PC-3 (cell line): Measurements from ENCODE around the gene CRIP3.

Experiments used
- EZH2 ChIP-seq: fragments of 300-600 bp; sonication (generic); IDR thresholded peaks from one replicate; pipeline ENCODE4 v1.6.1; 2017; ENCODE audit warnings: antibody characterized with exemption, mild to moderate bottlenecking, low read length; ENCODE audit not compliant: unreplicated experiment
- EZH2phosphoT487 ChIP-seq: fragments of 300-600 bp; sonication (generic); IDR thresholded peaks from 2 replicates; pipeline ENCODE4 v1.6.1; 2018; ENCODE audit warnings: mild to moderate bottlenecking, antibody characterized with exemption, low read length, borderline replicate concordance
- TF ChIP-seq, protein P1 (sequence below): fragments of 300-600 bp; sonication (generic); conservative IDR thresholded peaks from 2 replicates; pipeline ENCODE4 v1.5.1; 2017; ENCODE audit warnings: antibody characterized with exemption, low read depth, mild to moderate bottlenecking, low read length

- TF ChIP-seq, protein P1, sequence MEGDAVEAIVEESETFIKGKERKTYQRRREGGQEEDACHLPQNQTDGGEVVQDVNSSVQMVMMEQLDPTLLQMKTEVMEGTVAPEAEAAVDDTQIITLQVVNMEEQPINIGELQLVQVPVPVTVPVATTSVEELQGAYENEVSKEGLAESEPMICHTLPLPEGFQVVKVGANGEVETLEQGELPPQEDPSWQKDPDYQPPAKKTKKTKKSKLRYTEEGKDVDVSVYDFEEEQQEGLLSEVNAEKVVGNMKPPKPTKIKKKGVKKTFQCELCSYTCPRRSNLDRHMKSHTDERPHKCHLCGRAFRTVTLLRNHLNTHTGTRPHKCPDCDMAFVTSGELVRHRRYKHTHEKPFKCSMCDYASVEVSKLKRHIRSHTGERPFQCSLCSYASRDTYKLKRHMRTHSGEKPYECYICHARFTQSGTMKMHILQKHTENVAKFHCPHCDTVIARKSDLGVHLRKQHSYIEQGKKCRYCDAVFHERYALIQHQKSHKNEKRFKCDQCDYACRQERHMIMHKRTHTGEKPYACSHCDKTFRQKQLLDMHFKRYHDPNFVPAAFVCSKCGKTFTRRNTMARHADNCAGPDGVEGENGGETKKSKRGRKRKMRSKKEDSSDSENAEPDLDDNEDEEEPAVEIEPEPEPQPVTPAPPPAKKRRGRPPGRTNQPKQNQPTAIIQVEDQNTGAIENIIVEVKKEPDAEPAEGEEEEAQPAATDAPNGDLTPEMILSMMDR: no peak
- TF ChIP-seq EZH2phosphoT487 (no peak), EZH2 (no peak)
Measured at GRCh38 chr6:43335469-43335868, 26.8 kb upstream of the CRIP3 start.
